Erythroblast (primary cell): ENCODE data around the gene TMEM184B.

Experiments
- GATA1 ChIP-seq: IDR thresholded peaks from 2 replicates; pipeline ENCODE4 v1.6.1; 2011; ENCODE audit warnings: low read depth, mild to moderate bottlenecking, control low read depth, low read length, moderate library complexity
- POLR2A ChIP-seq: IDR thresholded peaks from 2 replicates; pipeline ENCODE4 v1.6.1; 2011; ENCODE audit warnings: mild to moderate bottlenecking, low read length

DNA sequence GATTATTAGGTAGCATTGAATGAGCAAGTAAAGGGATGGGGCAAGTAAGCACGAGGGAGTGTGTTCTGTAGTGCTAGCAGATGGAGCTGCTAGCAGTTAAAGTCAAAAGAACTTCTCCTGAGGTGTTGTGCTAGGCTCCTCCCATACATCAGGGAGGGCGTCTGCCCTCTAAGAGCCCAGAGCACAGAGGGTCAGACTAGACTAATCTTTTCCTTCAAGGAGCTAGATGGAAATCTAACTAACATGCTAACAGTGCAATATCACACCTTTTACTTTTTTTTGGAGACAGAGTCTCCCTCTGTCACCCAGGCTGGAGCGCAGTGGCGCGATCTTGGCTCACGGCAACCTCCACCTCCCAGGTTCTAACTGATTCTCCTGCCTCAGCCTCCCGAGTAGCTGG, 88.0 kb downstream of the TMEM184B start:
- no peak for TF ChIP-seq POLR2A
- no peak for TF ChIP-seq GATA1
